GM12801 (cell line): ENCODE measurements around the gene TMEM72.

Source experiments
- CTCF ChIP-seq: IDR thresholded peaks from one replicate; pipeline ENCODE4 v1.5.1; 2011; ENCODE audit warnings: control low read depth; ENCODE audit not compliant: insufficient read length; ENCODE audit errors: extremely low read depth

Gene TMEM72

GRCh38 chr10:44960088-44960460, 48.9 kb downstream of the TMEM72 start:
- TF ChIP-seq CTCF: no peak

- TF ChIP-seq CTCF: no peak
Observed at GRCh38 chr10:44960482-44961229, 49.5 kb downstream of the TMEM72 start.

GRCh38 chr10:44961230-44961571, 50.1 kb downstream of the TMEM72 start:
- TF ChIP-seq CTCF: no peak

GRCh38 chr10:44961931-44962750, 51.0 kb downstream of the TMEM72 start:
- TF ChIP-seq CTCF: no peak

GRCh38 chr10:44962870-44963738, 52.0 kb downstream of the TMEM72 start:
- TF ChIP-seq CTCF: no peak

- TF ChIP-seq CTCF: no peak
Observed at GRCh38 chr10:44963772-44964633, 52.9 kb downstream of the TMEM72 start.
